ENCODE measurements around the gene NUP160. TPM values are rescaled to one million over a fixed set of nuclear protein-coding genes. Genes with fewer than 3 reads are reported as not detected.

The NUP160 gene
- total and polyA plus RNA-seq, 2 of the 8 experiments (the other 6 are each of a cell fraction or from before 2014, with no cell fraction given) = 44.6 to 100 TPM

- TF ChIP-seq CHD7 (IDR thresholded peaks at IDR 0.05; ENCODE audit: insufficient replicate concordance, low read length) (no peak), CTBP2 (IDR thresholded peaks at IDR 0.05; ENCODE audit: borderline replicate concordance, insufficient read depth, insufficient read length, low read length) (no peak), TAF7 (optimal IDR thresholded peaks at IDR 0.05; ENCODE audit: borderline replicate concordance, low read depth, low read length) (no peak), HDAC2 (IDR thresholded peaks at IDR 0.05; ENCODE audit: borderline replicate concordance in 1 of 2, low read depth in 2 of 2, low read length in 2 of 2) (no peak), ATF3 (IDR thresholded peaks at IDR 0.05; ENCODE audit: insufficient read depth, low read depth, low read length) (no peak), RBBP5 (IDR thresholded peaks at IDR 0.05; ENCODE audit: borderline replicate concordance, low read depth, low read length) (no peak), SUZ12 (IDR thresholded peaks at IDR 0.05; ENCODE audit: low read length) (no peak)
Measured at GRCh38 chr11:47837292-47837691, 10.9 kb downstream of the NUP160 start (continued).
